H1 (cell line): ENCODE data around the gene HIVEP3.

Source experiments
- ATF3 ChIP-seq: IDR thresholded peaks from 2 replicates; pipeline ENCODE4 v1.6.1; 2011; ENCODE audit warnings: low read depth, mild to moderate bottlenecking, low read length; ENCODE audit not compliant: insufficient read depth
- CBX8 ChIP-seq: fragments of 300-800, 300-1000 bp; sonication (generic); IDR thresholded peaks from 2 replicates; pipeline ENCODE4 v1.7.1; 2016; ENCODE audit warnings: low read depth, low read length, borderline replicate concordance
- CHD2 ChIP-seq: IDR thresholded peaks from 2 replicates; pipeline ENCODE4 v1.6.1; 2012; ENCODE audit warnings: low read length, improper control_type of control experiment
- CTCF ChIP-seq, 3 experiments: IDR thresholded peaks; 1 replicate in 2 of 3; 2 replicates in 1 of 3; pipeline versions ENCODE4 v1.5.1 to v1.6.1; 2011; ENCODE audit warnings: low read length in 3 of 3, mild to moderate bottlenecking in 3 of 3, inconsistent platforms in 2 of 3, low read depth in 1 of 3, moderate library complexity in 1 of 3; ENCODE audit not compliant: insufficient read depth in 1 of 3; ENCODE audit errors: control extremely low read depth in 1 of 3
- EZH2 ChIP-seq: fragments of 200-600 bp; sonication (generic); IDR thresholded peaks from 2 replicates; pipeline ENCODE4 v1.7.1; 2012; ENCODE audit warnings: low read depth, mild to moderate bottlenecking, moderate library complexity, low read length, inconsistent platforms; ENCODE audit not compliant: severe bottlenecking
- JUND ChIP-seq: IDR thresholded peaks from 2 replicates; pipeline ENCODE4 v1.6.1; 2011; ENCODE audit warnings: mild to moderate bottlenecking, improper control_type of control experiment, low read length
- POLR2A ChIP-seq, 2 experiments: IDR thresholded peaks; 1 replicate in 1 of 2; 2 replicates in 1 of 2; pipeline ENCODE4 v1.6.1; 2011; ENCODE audit warnings: low read depth in 2 of 2, low read length in 2 of 2, mild to moderate bottlenecking in 2 of 2; ENCODE audit errors: control extremely low read depth in 1 of 2
- RFX5 ChIP-seq: IDR thresholded peaks from 2 replicates; pipeline ENCODE4 v1.6.1; 2011; ENCODE audit warnings: low read depth, low read length, improper control_type of control experiment, borderline replicate concordance
- TAF1 ChIP-seq: IDR thresholded peaks from 2 replicates; pipeline ENCODE4 v1.6.1; 2011; ENCODE audit warnings: mild to moderate bottlenecking, low read depth, low read length
- TAF7 ChIP-seq: optimal IDR thresholded peaks from 2 replicates; pipeline ENCODE3; 2011; ENCODE audit warnings: low read depth, mild to moderate bottlenecking, inconsistent platforms, low read length, moderate library complexity, borderline replicate concordance

GRCh38 chr1:41683681-41684500 lies 234.8 kb downstream of the HIVEP3 start:
- TF ChIP-seq POLR2A (IDR thresholded peaks at IDR 0.05; ENCODE audit: control extremely low read depth in 1 of 2, low read depth in 2 of 2, low read length in 2 of 2) (no peak), CHD2 (no peak), ATF3 (no peak), CBX8 (no peak), EZH2 (no peak), CTCF (IDR thresholded peaks at IDR 0.05; ENCODE audit: control extremely low read depth in 1 of 3, insufficient read depth in 1 of 3, low read depth in 1 of 3, low read length in 3 of 3) (no peak), TAF1 (no peak), JUND (no peak), RFX5 (no peak), TAF7 (no peak)
